HL-60/S4 treated with phorbol 12-myristate 13-acetate at 8.2 ng/mL for 4 days and 3 days (cell line): Measurements from ENCODE around the gene EXTL1.
"Not testable (repeated sequence)": the region's sequence is repeated elsewhere in the genome, so short reads cannot be mapped to it uniquely, and the experiment has no call there.

Source experiments
- in situ Hi-C: fragments of 300-500 bp; cut with MboI; formaldehyde crosslinking; loops from 2 replicates; pipeline ENCODE4 v1.15.0; 2022; ENCODE audit warnings: low sequenced_read_pairs

Gene EXTL1, protein sequence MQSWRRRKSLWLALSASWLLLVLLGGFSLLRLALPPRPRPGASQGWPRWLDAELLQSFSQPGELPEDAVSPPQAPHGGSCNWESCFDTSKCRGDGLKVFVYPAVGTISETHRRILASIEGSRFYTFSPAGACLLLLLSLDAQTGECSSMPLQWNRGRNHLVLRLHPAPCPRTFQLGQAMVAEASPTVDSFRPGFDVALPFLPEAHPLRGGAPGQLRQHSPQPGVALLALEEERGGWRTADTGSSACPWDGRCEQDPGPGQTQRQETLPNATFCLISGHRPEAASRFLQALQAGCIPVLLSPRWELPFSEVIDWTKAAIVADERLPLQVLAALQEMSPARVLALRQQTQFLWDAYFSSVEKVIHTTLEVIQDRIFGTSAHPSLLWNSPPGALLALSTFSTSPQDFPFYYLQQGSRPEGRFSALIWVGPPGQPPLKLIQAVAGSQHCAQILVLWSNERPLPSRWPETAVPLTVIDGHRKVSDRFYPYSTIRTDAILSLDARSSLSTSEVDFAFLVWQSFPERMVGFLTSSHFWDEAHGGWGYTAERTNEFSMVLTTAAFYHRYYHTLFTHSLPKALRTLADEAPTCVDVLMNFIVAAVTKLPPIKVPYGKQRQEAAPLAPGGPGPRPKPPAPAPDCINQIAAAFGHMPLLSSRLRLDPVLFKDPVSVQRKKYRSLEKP

GRCh38 chr1:26021647-26022403, at the start of gene EXTL1:
EXTL1 (plus strand) TSS chr1:26021775; CDS start chr1:26022647, 872 bp downstream.
- in situ Hi-C loops = no loop called here

DNA sequence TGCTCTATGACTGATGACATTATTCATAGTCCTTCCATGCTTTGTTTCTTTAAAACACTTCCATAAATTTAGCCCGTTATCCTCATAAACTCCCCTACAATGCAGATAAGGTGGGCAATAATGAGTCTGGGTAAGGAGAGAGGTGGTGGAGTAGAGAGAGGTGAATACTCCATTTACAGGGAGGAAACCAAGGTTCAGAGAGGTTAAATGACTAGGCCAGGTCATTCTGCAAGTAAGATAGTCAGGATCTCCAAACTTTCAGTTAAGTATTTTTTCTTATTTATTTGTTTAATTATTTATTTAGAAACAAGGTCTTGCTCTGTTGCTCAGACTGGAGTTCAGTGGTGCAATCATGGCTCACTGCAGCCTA, 49.8 kb upstream of the EXTL1 start:
- in situ Hi-C loops = no loop called here

DNA sequence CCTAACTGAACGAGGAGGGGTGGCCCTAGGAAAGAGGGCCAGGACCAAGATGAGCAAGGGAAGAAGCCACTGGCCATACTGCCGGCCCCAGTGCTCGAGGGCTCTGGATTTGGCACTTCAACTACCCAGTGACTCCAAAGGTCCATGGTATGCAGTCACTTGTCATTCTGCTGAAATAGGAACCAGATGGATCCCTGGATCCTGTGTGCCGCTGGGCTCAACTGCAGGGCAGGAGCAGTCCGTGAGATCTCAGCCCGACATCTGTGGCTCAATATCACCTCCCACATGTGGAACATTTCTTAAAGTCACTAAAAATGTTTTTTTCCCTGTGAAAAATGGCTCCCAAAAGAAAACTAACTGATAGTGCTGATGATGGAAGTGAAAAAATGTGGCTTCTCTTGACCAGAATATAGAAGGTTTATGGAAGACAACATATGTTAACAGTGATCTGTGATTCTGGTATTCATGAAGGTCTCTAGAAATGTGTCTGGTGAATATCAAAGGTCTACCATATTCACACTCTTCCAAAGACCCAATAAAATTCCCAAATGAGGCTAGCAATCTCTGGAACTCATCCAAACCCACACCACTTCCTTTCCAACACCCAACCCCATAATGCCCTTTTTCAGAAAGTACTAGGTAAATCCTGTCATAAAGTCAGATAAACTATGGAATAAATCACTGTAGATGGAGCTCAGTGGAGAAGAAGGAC, 47.8 kb upstream of the EXTL1 start:
- in situ Hi-C loops = no loop called here

DNA sequence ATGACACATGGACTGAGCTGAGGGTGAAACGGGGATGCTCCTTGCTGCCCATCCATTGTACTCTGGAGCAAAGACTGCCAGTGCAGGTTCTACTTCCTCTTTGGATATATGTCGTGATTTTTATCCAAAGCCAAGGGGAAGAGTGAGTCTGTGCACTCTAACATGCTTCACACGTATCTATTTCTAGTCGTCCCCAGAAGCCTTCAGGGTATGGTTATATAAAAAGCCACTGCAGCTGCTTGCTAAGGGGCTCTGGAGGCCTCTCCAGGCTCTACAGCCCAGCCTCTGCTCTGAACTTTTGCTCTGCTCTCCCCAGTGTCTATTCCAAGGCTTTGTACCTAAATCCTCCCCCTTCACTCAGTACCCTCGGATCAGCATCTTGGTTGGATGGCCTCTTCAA, 43.8 kb upstream of the EXTL1 start:
- in situ Hi-C loops = no loop called here

DNA sequence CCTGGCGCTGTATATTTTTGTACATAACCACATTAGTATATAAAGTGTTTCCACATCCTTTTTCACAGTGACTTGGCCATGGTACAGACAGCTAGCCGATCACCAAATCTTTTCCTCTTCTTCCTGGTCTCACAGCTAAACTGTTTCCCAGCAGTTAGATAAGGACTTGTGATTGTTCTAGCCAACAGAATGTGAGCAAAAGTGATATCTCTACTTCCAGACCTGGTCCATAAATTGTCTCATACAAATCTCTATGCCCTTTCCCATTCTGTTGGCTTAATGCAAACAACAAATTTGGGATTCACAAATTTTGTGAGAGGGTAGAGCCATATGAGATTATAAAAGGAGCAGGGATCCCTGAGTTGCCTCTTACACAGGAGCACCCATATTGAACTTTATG, 43.2 kb upstream of the EXTL1 start:
- in situ Hi-C loops = no loop called here

GRCh38 chr1:25979210-25979609, 42.4 kb upstream of the EXTL1 start:
- in situ Hi-C loops = no loop called here

DNA sequence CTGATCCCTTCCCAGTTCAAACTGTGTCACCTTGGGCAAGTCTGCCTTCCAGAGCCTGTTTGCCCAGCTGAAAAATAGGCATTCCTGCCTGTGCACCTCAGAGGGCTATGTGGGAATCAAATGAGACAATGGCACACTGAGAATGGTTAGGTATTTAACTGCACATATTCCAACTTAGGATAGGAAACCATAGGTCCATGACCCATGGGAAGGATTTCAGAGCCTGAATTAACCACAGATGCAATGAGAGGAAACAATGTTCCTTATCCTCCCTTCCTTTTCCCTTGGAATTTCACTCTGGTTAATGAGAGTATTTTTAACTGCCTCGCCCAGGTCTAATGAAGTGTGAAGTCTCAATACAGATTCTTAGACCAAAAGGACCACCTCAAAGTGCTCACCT, 36.4 kb upstream of the EXTL1 start:
- in situ Hi-C loops = no loop called here

GRCh38 chr1:25985670-25986069, 35.9 kb upstream of the EXTL1 start:
- in situ Hi-C loops = no loop called here

- in situ Hi-C loops = not testable (repeated sequence)
Observed at GRCh38 chr1:25986773-25987172, 34.8 kb upstream of the EXTL1 start.

GRCh38 chr1:25987951-25988350, 33.6 kb upstream of the EXTL1 start:
- in situ Hi-C loops = no loop called here

- in situ Hi-C loops = no loop called here
Observed at GRCh38 chr1:25989440-25990234, 31.9 kb upstream of the EXTL1 start.

DNA sequence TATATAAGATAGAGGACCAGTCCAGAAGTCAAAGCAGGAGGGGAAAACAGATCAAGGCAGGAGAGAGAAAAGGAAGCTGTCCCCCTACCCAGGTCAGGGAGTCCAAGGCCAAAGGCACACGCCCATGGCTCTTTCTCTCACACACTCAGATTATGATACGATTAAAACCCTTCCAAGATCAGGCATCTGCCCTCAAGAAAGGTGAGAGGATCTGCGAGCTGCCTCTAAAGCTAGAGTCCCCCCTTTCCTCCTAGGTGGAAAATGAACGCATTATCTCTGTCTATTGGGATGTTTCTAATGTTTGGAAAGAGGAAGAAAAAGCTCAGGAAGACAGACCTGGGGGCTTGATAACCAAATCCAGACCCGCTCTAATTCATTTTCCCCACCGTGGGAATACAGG, 31.3 kb upstream of the EXTL1 start:
- in situ Hi-C loops = no loop called here

- in situ Hi-C loops = no loop called here
Observed at GRCh38 chr1:25990702-25991395, 30.7 kb upstream of the EXTL1 start.

DNA sequence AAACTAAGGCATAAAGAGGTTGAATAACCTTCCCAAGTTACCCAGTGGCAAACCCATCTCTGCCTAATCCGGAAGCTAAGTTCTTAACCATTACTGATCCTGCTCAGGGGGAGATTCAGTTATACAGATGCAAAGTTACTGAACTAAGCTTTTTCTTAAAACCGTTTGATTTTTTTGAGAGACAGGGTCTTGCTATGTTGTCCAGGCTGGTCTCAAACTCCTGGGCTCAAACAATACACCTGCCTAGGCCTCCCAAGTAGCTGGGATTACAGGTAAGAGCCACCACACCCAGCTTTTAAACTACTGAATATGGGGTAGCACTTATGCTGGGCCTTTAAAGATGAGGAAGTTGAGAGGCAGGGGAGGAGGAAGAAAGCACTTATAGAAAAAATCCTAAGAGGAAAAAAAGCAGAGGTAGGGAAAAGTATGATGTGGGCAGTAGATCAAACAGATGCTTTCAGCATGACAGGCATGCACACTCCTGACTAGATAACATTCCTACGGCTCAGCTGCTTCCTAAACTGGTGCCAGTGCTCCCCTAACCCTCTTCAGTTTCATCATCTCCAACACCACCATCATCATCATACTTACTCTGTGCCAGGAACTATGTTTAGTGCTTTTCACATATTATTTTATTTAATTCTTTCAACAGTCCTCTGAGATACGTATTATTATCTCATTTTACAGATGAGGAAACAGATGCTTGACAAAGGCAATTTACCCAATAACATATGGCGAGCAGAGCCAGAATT, 29.5 kb upstream of the EXTL1 start:
- in situ Hi-C loops = no loop called here

- in situ Hi-C loops = no loop called here
Observed at GRCh38 chr1:25992689-25993171, 28.8 kb upstream of the EXTL1 start.

DNA sequence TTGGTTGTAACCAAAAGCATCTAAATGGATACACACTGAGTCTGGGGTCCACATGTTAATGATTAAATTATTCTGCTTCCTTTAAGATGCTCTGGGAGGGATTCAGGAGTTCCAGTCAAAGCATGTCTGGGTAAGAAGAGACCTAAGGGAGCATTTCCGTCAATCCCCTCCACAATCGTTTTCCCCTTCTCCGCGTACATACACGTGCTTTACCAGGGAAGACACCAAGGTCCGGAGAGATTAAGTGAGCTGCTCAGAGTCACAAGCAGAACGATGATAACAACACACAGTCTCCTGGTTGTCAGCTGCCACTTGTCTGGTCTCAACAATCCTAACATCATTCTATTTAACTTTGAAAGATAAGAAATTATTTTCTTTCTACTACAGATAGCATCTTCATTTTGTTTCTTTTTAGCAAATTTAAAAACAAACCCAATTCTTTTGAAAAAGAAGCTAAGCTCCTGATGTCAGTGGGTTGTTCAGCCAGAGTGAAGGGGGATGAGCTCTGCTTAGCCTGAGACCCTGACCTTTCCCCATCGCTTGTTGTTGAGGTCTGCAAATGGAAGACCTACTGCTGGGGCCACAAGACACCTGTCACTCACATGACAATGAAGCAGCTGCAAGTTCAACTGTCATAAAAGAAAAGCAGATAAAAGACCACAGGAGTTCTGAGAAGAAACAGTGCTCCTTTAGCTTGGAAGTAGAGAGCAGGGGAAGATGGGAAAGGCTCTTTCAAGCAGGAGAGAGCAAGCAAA, 28.2 kb upstream of the EXTL1 start:
- in situ Hi-C loops = no loop called here

- in situ Hi-C loops = no loop called here
Observed at GRCh38 chr1:25994402-25995150, 27.0 kb upstream of the EXTL1 start.
